AG08395 (cell line): ENCODE data around the gene GRID1.

Experiments used
- DNase-seq: peaks from one replicate; pipeline ENCODE4 v3.0.0; 2012; ENCODE audit warnings: mixed read lengths, low spot score

Gene GRID1

GRCh38 chr10:85926136-85926535 is 440.5 kb downstream of the GRID1 start:
- no peak for DNase-seq

- DNase-seq, result no peak
These were observed 441.3 kb downstream of the GRID1 start for GRCh38 chr10:85925201-85925750.

- DNase-seq, result no peak
These were observed 442.1 kb downstream of the GRID1 start for GRCh38 chr10:85924382-85925102.

- DNase-seq, result no peak
These were observed 444.1 kb downstream of the GRID1 start for GRCh38 chr10:85922356-85923129.

GRCh38 chr10:85921789-85922188 is 444.8 kb downstream of the GRID1 start:
- DNase-seq, result no peak

- no peak for DNase-seq
These were observed 446.3 kb downstream of the GRID1 start for GRCh38 chr10:85920311-85920710.

- DNase-seq, result no peak
These were observed 447.0 kb downstream of the GRID1 start for GRCh38 chr10:85919491-85920021.

GRCh38 chr10:85918371-85918770 is 448.2 kb downstream of the GRID1 start:
- no peak for DNase-seq

- no peak for DNase-seq
These were observed 449.0 kb downstream of the GRID1 start for GRCh38 chr10:85917601-85918000.

GRCh38 chr10:85916994-85917573 is 449.5 kb downstream of the GRID1 start:
- DNase-seq, result no peak

GRCh38 chr10:85916286-85916685 is 450.3 kb downstream of the GRID1 start:
- no peak for DNase-seq

- DNase-seq, result no peak
These were observed 451.2 kb downstream of the GRID1 start for GRCh38 chr10:85915245-85915846.

GRCh38 chr10:85914720-85915119 is 451.9 kb downstream of the GRID1 start:
- DNase-seq, result no peak

- no peak for DNase-seq
These were observed 458.1 kb downstream of the GRID1 start for GRCh38 chr10:85908462-85908861.

GRCh38 chr10:85902051-85902450 is 464.5 kb downstream of the GRID1 start:
- no peak for DNase-seq

- DNase-seq, result no peak
These were observed 465.0 kb downstream of the GRID1 start for GRCh38 chr10:85901599-85901998.

- DNase-seq, result no peak
These were observed 466.1 kb downstream of the GRID1 start for GRCh38 chr10:85900487-85900886.

- DNase-seq, result no peak
These were observed 466.5 kb downstream of the GRID1 start for GRCh38 chr10:85900061-85900460.

- no peak for DNase-seq
These were observed 475.1 kb downstream of the GRID1 start for GRCh38 chr10:85891472-85891871.

- no peak for DNase-seq
These were observed 478.0 kb downstream of the GRID1 start for GRCh38 chr10:85888559-85888958.

- DNase-seq, result no peak
These were observed 478.6 kb downstream of the GRID1 start for GRCh38 chr10:85888004-85888403.

GRCh38 chr10:85874208-85874607 is 492.4 kb downstream of the GRID1 start:
- no peak for DNase-seq
